K562 (cell line): ENCODE measurements around the gene VPS41. TPM values are rescaled to one million over a fixed set of nuclear protein-coding genes. Genes with fewer than 3 reads are reported as not detected.

ENCODE experiments used
- DLX4 ChIP-seq: fragments of 250-450 bp; sonication (Bioruptor Pico); IDR thresholded peaks from 2 replicates; pipeline ENCODE4 v1.6.1; 2021; ENCODE audit warnings: mild to moderate bottlenecking
- ETV6 ChIP-seq, 3 experiments: fragments of 150-350 bp in 1 of 3; sonication (generic) in 1 of 3; formaldehyde crosslinking in 1 of 3; IDR thresholded peaks; 2 replicates each; pipeline versions ENCODE4 v1.6.1 to v1.8.0; 2014 to 2022; ENCODE audit warnings: borderline replicate concordance in 2 of 3, low read depth in 2 of 3, antibody characterized with exemption in 1 of 3, low read length in 1 of 3, mild to moderate bottlenecking in 1 of 3, missing genetic modification reagents in 1 of 3
- KAT8 ChIP-seq: fragments of 450-650 bp; IDR thresholded peaks from 2 replicates; pipeline ENCODE4 v1.6.1; 2016; ENCODE audit warnings: low read depth, mild to moderate bottlenecking
- SMAD3 ChIP-seq: fragments of 450-650 bp; formaldehyde crosslinking; conservative IDR thresholded peaks from 2 replicates; pipeline ENCODE4 v1.4.0; 2020; ENCODE audit warnings: mild to moderate bottlenecking
- SMAD4 ChIP-seq: fragments of 250-450 bp; sonication (Bioruptor Pico); conservative IDR thresholded peaks from 2 replicates; pipeline ENCODE4 v1.8.0; 2021; ENCODE audit warnings: inconsistent platforms, mild to moderate bottlenecking, moderate library complexity
- SRSF7 ChIP-seq: fragments of 200-400 bp; formaldehyde crosslinking; optimal IDR thresholded peaks from 2 replicates; pipeline ENCODE3; 2017; ENCODE audit warnings: mild to moderate bottlenecking, low read depth, low read length
- ZBTB40 ChIP-seq, 2 experiments: fragments of 450-650 bp in 1 of 2; sonication (generic) in 1 of 2; formaldehyde crosslinking in 1 of 2; IDR thresholded peaks; 2 replicates each; pipeline versions ENCODE4 v1.7.1 to v1.9.0; 2016 to 2022; ENCODE audit warnings: inconsistent platforms in 1 of 2, mild to moderate bottlenecking in 1 of 2, missing genetic modification reagents in 1 of 2
- polyA plus RNA-seq, 8 experiments: library from polyadenylated mRNA; depleted of rRNA in 4 of 8; stranded (reverse) in 5 of 8; unstranded in 3 of 8; fragments of >200 nt; fragmentation: Nextera tagmentation in 2 of 8; fragmentation: Illumina TruSeq in 1 of 8; extraction: Ambion mirVana in 2 of 8; extraction: Trizol in 1 of 8; gene quantifications; 2 replicates each; pipeline versions ENCODE4 v1.2.1 to v1.2.3, GENCODE V29; 2011 to 2014; ENCODE audit warnings: inconsistent platforms in 1 of 8, missing spikeins in 1 of 8
- total RNA-seq, 7 experiments: library from RNA; depleted of rRNA in 6 of 7; stranded (reverse); fragments of >200 nt in 6 of 7; fragmentation: Illumina TruSeq in 2 of 7; extraction: Trizol in 2 of 7; gene quantifications; 2 replicates each; pipeline versions ENCODE4 v1.2.1 to v1.2.3, GENCODE V29; 2011 to 2021; ENCODE audit warnings: low replicate concordance in 1 of 7

Gene VPS41
- total and polyA plus RNA-seq, 9 of the 15 experiments (the other 6 are each of a cell fraction or from before 2014, with no cell fraction given), result 17.7 to 46.8 (median 32.1) TPM

- TF ChIP-seq ZBTB40 (IDR thresholded peaks at IDR 0.05) (no peak), ZBTB40 (CRISPR knock-in tag; IDR thresholded peaks at IDR 0.05) (no peak), SMAD3 (CRISPR knock-in tag) (no peak), SMAD4 (CRISPR knock-in tag) (no peak), KAT8 (no peak), ETV6 (IDR thresholded peaks at IDR 0.05; ENCODE audit: borderline replicate concordance in 1 of 2, low read depth in 2 of 2, low read length in 1 of 2) (no peak), ETV6 (CRISPR knock-in tag; IDR thresholded peaks at IDR 0.05; ENCODE audit: borderline replicate concordance) (no peak), DLX4 (no peak), SRSF7 (no peak)
Measured at GRCh38 chr7:38798552-38799267, 110.3 kb downstream of the VPS41 start (continued).
